Right atrium auricular region (tissue), 2 donors: ENCODE results near the gene FBXO5. TPM values are rescaled to one million over a fixed set of nuclear protein-coding genes. Genes with fewer than 3 reads are reported as not detected.
"Not testable (repeated sequence)": the region's sequence is repeated elsewhere in the genome, so short reads cannot be mapped to it uniquely, and the experiment has no call there.

Source experiments
- DNase-seq: peaks from one replicate; pipeline ENCODE4 v3.0.0-alpha.2; 2019; ENCODE audit warnings: low spot score
- H3K27ac ChIP-seq, 2 donors: fragments of 200-600 bp; sonication (generic); 1 replicate in 1 of 2; 2 replicates in 1 of 2; pipeline ENCODE4 v1.5.1; 2016 to 2019
- H3K27me3 ChIP-seq, 2 donors: fragments of 200-600 bp; sonication (generic); one replicate each; pipeline versions ENCODE4 v1.5.1 to v1.6.0; 2017 to 2019
- H3K36me3 ChIP-seq: fragments of 200-600 bp; sonication (generic); one replicate; pipeline ENCODE4 v1.5.1; 2016
- H3K4me1 ChIP-seq, 2 donors: fragments of 200-600 bp; sonication (generic); one replicate each; pipeline versions ENCODE4 v1.5.1 to v1.6.0; 2017 to 2019
- H3K4me3 ChIP-seq, 2 donors: fragments of 200-600 bp; sonication (generic); 1 replicate in 1 of 2; 2 replicates in 1 of 2; pipeline ENCODE4 v1.5.1; 2017 to 2019; ENCODE audit warnings: mild to moderate bottlenecking in 1 of 2, moderate library complexity in 1 of 2
- H3K9me3 ChIP-seq, 2 donors: fragments of 200-600 bp; sonication (generic); one replicate each; pipeline ENCODE4 v1.5.1; 2019
- CTCF ChIP-seq, 2 donors: fragments of 200-600 bp; sonication (generic); IDR thresholded peaks; one replicate each; pipeline ENCODE4 v1.5.1; 2019; ENCODE audit warnings: antibody characterized with exemption in 2 of 2
- total RNA-seq, 2 donors: library from RNA; depleted of rRNA; stranded (reverse); fragments of >200 nt; gene quantifications; one replicate each; pipeline ENCODE4 v1.1.0, GENCODE V29; 2016

FBXO5 gene
- total RNA-seq, 2 donors from 2014 or later, result 2.0 to 2.9 TPM

GRCh38 chr6:152969688-152970418 is 13.0 kb downstream of the FBXO5 start:
- DNase-seq, result no peak
- H3K4me3 ChIP-seq, result no peak overlapping the region
- H3K27me3 ChIP-seq, result no peaks in the 10 kb centered on the region
- H3K36me3 ChIP-seq, result peaks cover 34% of the 10 kb centered on the region
- H3K4me1 ChIP-seq, result no peaks in the 10 kb centered on the region
- no peaks in the 10 kb centered on the region for H3K9me3 ChIP-seq
- H3K27ac ChIP-seq, result no peak overlapping the region
- TF ChIP-seq CTCF (IDR thresholded peaks at IDR 0.05), result no peak

- H3K4me1 ChIP-seq, DNase-seq, H3K9me3 ChIP-seq, H3K27ac ChIP-seq, H3K4me3 ChIP-seq, H3K27me3 ChIP-seq: not testable (repeated sequence)
- peaks cover 17% of the 10 kb centered on the region for H3K36me3 ChIP-seq
Measured at GRCh38 chr6:152966168-152966894, 16.5 kb downstream of the FBXO5 start.

GRCh38 chr6:152959333-152959732 is 23.5 kb downstream of the FBXO5 start:
- Histone ChIP-seq H3K36me3 (no peaks in the 10 kb centered on the region), H3K4me3 (no peak overlapping the region), H3K27me3 (no peaks in the 10 kb centered on the region), H3K4me1 (no peaks in the 10 kb centered on the region), H3K27ac (no peak overlapping the region), H3K9me3 (peaks cover 0 to 7% of the 10 kb centered on the region in 2 donors)
- DNase-seq, result no peak
- no peak for TF ChIP-seq CTCF (IDR thresholded peaks at IDR 0.05)

- no peak for TF ChIP-seq CTCF (IDR thresholded peaks at IDR 0.05)
- Histone ChIP-seq H3K4me3 (no peak overlapping the region), H3K27me3 (no peaks in the 10 kb centered on the region), H3K4me1 (no peaks in the 10 kb centered on the region), H3K9me3 (peaks cover 0 to 7% of the 10 kb centered on the region in 2 donors), H3K27ac (no peak overlapping the region), H3K36me3 (no peaks in the 10 kb centered on the region)
- DNase-seq, result no peak
Measured at GRCh38 chr6:152957796-152958195, 25.0 kb downstream of the FBXO5 start.

- no peak for DNase-seq
- no peak overlapping the region for H3K4me3 ChIP-seq
- H3K27ac ChIP-seq, result no peak overlapping the region
- H3K4me1 ChIP-seq, result no peaks in the 10 kb centered on the region
- TF ChIP-seq CTCF (IDR thresholded peaks at IDR 0.05), result no peak
- H3K27me3 ChIP-seq, result no peaks in the 10 kb centered on the region
- H3K9me3 ChIP-seq, result peaks cover 0 to 7% of the 10 kb centered on the region in 2 donors
- H3K36me3 ChIP-seq, result no peaks in the 10 kb centered on the region
Measured at GRCh38 chr6:152954443-152954842, 28.4 kb downstream of the FBXO5 start.

GRCh38 chr6:152952866-152953509 is 29.9 kb downstream of the FBXO5 start:
- Histone ChIP-seq H3K36me3 (no peaks in the 10 kb centered on the region), H3K27ac (no peak overlapping the region), H3K9me3 (peaks cover 0 to 7% of the 10 kb centered on the region in 2 donors), H3K4me1 (peaks cover 0 to 5% of the 10 kb centered on the region in 2 donors), H3K4me3 (no peak overlapping the region), H3K27me3 (no peaks in the 10 kb centered on the region)
- no peak for DNase-seq
- TF ChIP-seq CTCF (IDR thresholded peaks at IDR 0.05), result peak in 1 of 2 donors; percentile 56
